ENCODE results near the gene SDF2L1. TPM values are rescaled to one million over a fixed set of nuclear protein-coding genes. Genes with fewer than 3 reads are reported as not detected.
A peak's percentile ranks its signal among the peaks of the same experiment; 100 is the strongest.

The SDF2L1 gene
- total and polyA plus RNA-seq, 8 donors, result 24.0 to 49.2 (median 34.0) TPM

- peak overlapping the region; percentile 84 to 92 (median 87) for H3K27ac ChIP-seq
- peak overlapping the region; percentile 41 to 74 (median 66) for H3K4me3 ChIP-seq
- DNase-seq (no peak), FAIRE-seq (no peak), ATAC-seq (peak in 1 of 4 donors; percentile 5)
- no peaks in the 10 kb centered on the region for H3K9me3 ChIP-seq
- intact Hi-C loops (cut with DNase I), result no loop called here
- peaks cover 0 to 7% (median 0%) of the 10 kb centered on the region in 3 donors for H3K4me1 ChIP-seq
- 31 to 37% methylated on average over 16 of the region's 16 CpGs for WGBS, 2 donors
- peaks cover 0 to 15% (median 9%) of the 10 kb centered on the region in 3 donors for H3K36me3 ChIP-seq
- no peaks in the 10 kb centered on the region for H3K27me3 ChIP-seq
- no peak for TF ChIP-seq CTCF (IDR thresholded peaks at IDR 0.05)
These were observed 24.7 kb downstream of the SDF2L1 start for GRCh38 chr22:21666786-21667185.

DNA sequence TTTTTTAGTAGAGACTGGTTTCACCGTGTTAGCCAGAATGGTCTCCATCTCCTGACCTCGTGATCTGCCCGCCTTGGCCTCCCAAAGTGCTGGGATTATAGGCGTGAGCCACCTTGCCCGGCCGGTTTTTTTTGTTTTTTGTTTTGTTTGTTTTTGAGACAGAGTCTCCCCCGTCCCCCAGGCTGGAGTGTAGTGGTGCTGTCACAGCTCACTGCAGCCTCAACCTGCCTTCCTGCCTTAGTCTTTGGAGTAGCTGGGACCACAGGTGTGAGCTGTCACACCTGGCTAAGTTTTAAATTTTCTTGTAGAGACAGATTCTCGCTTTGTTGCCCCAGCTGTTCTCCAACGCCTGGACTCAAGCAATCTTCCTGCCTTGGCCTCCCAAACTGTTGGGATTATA is 26.9 kb downstream of the SDF2L1 start:
- H3K36me3 ChIP-seq, result peaks cover 0 to 35% (median 14%) of the 10 kb centered on the region in 3 donors
- TF ChIP-seq CTCF (IDR thresholded peaks at IDR 0.05), result no peak
- intact Hi-C loops (cut with DNase I), result no loop called here
- H3K4me1 ChIP-seq, result peaks cover 0 to 7% (median 0%) of the 10 kb centered on the region in 3 donors
- DNase-seq, result no peak
- no peaks in the 10 kb centered on the region for H3K9me3 ChIP-seq
- H3K4me3 ChIP-seq, result no peak overlapping the region
- no peak for FAIRE-seq
- H3K27me3 ChIP-seq, result no peaks in the 10 kb centered on the region
- 23 to 26% methylated on average over 8 to 9 of the region's 9 CpGs for WGBS, 2 donors
- no peak overlapping the region for H3K27ac ChIP-seq
- ATAC-seq, result no peak

GRCh38 chr22:21672107-21672629 is 30.1 kb downstream of the SDF2L1 start:
- no peaks in the 10 kb centered on the region for H3K27me3 ChIP-seq
- TF ChIP-seq CTCF (IDR thresholded peaks at IDR 0.05), result no peak
- H3K27ac ChIP-seq, result no peak overlapping the region
- ATAC-seq (no peak), DNase-seq (no peak), FAIRE-seq (no peak)
- 81 to 82% methylated on average over 6 of the region's 6 CpGs for WGBS, 2 donors
- intact Hi-C loops (cut with DNase I), result no loop called here
- peaks cover 0 to 51% (median 18%) of the 10 kb centered on the region in 3 donors for H3K36me3 ChIP-seq
- H3K4me3 ChIP-seq, result no peak overlapping the region
- no peaks in the 10 kb centered on the region for H3K9me3 ChIP-seq
- H3K4me1 ChIP-seq, result peaks cover 0 to 6% (median 0%) of the 10 kb centered on the region in 3 donors

DNA sequence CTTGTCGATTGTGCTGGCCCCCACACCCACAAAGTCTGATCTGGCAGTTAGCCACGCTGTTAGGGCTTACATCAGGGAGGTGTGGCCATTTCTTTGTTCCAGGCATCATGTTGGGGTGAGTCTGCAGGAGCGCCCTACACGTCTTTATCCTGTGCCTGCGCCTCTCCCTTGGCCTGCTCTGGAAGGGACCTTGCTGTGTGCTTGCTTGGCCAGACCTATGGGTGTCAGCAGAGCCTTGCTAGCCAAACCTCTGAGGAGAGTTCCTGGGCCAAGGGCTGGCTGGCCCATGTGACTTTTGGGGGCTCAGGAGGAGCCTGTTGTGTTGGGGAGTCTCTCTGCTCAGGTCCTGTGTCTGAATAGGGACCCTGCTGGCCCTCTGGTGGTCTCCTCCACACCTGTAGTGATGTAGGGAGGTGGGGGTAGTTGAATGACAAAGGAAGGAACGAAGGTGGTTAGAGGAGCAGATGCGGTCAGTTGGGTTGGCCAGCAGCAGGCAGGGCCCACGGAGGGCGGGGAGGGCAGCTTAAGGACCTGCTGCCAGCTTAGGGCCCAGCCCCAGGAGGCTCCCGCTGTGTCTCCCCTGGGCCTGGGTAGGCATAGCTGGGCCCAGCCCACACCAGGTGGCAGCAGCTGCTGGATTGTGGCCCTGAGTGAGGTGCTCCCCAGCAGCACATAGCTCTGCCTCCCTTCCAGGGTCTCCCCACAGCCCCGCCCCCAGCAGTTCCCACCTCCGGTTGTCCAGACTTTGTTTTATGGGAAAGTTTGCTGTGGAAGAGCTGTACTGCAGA is 31.6 kb downstream of the SDF2L1 start:
- peaks cover 0 to 51% (median 18%) of the 10 kb centered on the region in 3 donors for H3K36me3 ChIP-seq

More for the DNA sequence above, 31.6 kb downstream of the SDF2L1 start:
- no peak overlapping the region for H3K4me3 ChIP-seq
- peaks cover 0 to 3% (median 0%) of the 10 kb centered on the region in 3 donors for H3K4me1 ChIP-seq
- ATAC-seq (no peak), FAIRE-seq (no peak), DNase-seq (peak in 1 of 6 donors; percentile 15)
- intact Hi-C loops (cut with DNase I), result no loop called here
- no peak overlapping the region for H3K27ac ChIP-seq
- no peaks in the 10 kb centered on the region for H3K27me3 ChIP-seq
- TF ChIP-seq CTCF (IDR thresholded peaks at IDR 0.05), result no peak
- 92 to 96% methylated on average over 10 to 12 of the region's 12 CpGs for WGBS, 2 donors
- H3K9me3 ChIP-seq, result no peaks in the 10 kb centered on the region

Measured in pancreas (tissue), 10 donors.